CD4-positive, alpha-beta T cell treated with Interleukin-17A for 4 hours (primary cell): Measurements from ENCODE around the gene SKIC2.
"Not testable (repeated sequence)": the region's sequence is repeated elsewhere in the genome, so short reads cannot be mapped to it uniquely, and the experiment has no call there.

ENCODE experiments used
- DNase-seq: peaks from one replicate; pipeline ENCODE4 v3.0.0-alpha.2; 2020; ENCODE audit warnings: mixed read lengths

SKIC2 gene

GRCh38 chr6:32005538-32005880 is 46.5 kb downstream of the SKIC2 start:
- not testable (repeated sequence) for DNase-seq

- DNase-seq = not testable (repeated sequence)
Measured at GRCh38 chr6:32005991-32006529, 47.1 kb downstream of the SKIC2 start.

GRCh38 chr6:32007086-32007485 is 48.1 kb downstream of the SKIC2 start:
- DNase-seq = not testable (repeated sequence)

- DNase-seq = not testable (repeated sequence)
Measured at GRCh38 chr6:32008037-32008436, 49.1 kb downstream of the SKIC2 start.

GRCh38 chr6:32008616-32009015 is 49.6 kb downstream of the SKIC2 start:
- not testable (repeated sequence) for DNase-seq

GRCh38 chr6:32009537-32009936 is 50.6 kb downstream of the SKIC2 start:
- not testable (repeated sequence) for DNase-seq

GRCh38 chr6:32010856-32011530 is 52.0 kb downstream of the SKIC2 start:
- not testable (repeated sequence) for DNase-seq

- DNase-seq = not testable (repeated sequence)
Measured at GRCh38 chr6:32012941-32013617, 54.1 kb downstream of the SKIC2 start.

- DNase-seq = not testable (repeated sequence)
Measured at GRCh38 chr6:32013738-32014137, 54.8 kb downstream of the SKIC2 start.

- not testable (repeated sequence) for DNase-seq
Measured at GRCh38 chr6:32014547-32014946, 55.6 kb downstream of the SKIC2 start, which contains the start of gene C4B. Gene C4B (plus strand): TSS chr6:32014795. CDS start chr6:32014846, 51 bp downstream.
